Erythroblast (primary cell): ENCODE results near the gene PCNX1.
A peak's percentile ranks its signal among the peaks of the same experiment; 100 is the strongest.

ENCODE experiments used
- DNase-seq, 2 experiments: peaks; one replicate each; lab custom pipeline; 2025; lab: John Stamatoyannopoulos, UW
- GATA1 ChIP-seq: IDR thresholded peaks from 2 replicates; pipeline ENCODE4 v1.6.1; 2011; ENCODE audit warnings: low read depth, mild to moderate bottlenecking, control low read depth, low read length, moderate library complexity
- POLR2A ChIP-seq: IDR thresholded peaks from 2 replicates; pipeline ENCODE4 v1.6.1; 2011; ENCODE audit warnings: mild to moderate bottlenecking, low read length

Gene PCNX1

DNA sequence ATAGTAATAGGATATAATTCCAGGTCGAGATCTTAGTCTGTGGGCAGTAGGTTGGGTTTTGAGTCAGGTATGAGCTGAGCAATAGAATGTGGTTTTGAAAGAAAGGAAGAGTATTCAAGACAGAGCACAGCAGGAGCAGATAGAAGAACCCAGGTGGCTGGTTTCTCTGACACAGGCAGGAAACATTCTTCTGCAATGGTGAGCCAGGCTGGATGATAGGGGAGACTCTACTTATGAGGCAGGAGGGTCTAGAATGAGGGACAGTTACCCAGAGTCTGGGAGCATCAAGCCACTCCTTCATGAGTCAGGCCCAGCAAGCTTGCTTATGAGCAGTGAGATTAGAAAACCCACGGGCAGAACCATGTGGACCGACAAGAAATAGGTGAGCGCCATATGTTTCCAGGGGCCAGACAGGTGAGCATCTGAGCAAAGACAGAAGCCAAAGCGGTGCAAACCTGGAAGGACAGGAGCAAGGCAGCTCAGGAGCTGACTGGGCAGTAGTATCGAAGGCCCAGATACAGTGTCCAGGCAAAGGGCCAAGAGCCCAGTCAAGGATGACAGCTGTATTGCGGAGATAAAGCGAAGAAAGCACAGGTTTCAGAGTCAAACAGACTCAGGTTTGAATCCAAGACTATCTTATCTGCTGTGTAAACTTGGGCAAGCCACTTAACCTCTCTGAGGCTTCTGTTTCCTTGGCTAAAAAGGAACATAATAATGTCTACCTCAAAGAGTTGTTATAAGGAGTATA, 22.5 kb upstream of the PCNX1 start:
- TF ChIP-seq GATA1 (no peak), POLR2A (no peak)

DNA sequence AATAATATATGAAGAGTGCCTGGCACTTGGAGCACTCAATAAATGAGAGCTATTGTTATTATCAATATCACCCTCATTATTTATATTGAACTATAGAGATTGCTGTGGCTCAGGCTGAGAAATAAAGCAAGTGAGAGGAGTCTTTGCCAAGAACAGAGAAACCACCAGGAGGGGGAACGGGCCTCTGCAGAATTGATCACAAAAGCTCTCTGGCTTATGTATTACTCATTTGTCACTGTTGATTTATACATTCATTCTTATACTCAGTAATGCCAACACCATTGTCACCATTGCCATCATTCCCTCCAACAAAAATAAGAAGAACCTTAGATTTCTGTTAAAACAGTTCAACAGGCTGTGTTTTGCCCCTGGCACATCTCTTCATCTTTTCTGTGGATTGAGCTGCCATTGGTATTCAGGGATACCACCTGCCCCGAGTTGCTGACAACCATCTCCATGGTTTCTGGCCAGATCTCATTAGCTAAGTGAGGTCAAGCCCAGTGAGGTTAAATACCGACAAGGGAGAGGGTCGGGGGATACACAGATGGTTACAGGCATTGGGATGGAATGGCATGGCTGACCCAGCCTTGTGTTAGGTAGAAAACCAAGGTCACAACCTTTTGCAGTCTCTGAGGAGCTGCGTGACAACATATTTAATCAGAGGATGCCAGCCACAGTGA, 21.8 kb upstream of the PCNX1 start:
- DNase-seq = no peak
- TF ChIP-seq GATA1 = no peak
- TF ChIP-seq POLR2A = no peak

More for the DNA sequence above, 22.5 kb upstream of the PCNX1 start:
- peak; percentile 21 to 61 for DNase-seq

DNA sequence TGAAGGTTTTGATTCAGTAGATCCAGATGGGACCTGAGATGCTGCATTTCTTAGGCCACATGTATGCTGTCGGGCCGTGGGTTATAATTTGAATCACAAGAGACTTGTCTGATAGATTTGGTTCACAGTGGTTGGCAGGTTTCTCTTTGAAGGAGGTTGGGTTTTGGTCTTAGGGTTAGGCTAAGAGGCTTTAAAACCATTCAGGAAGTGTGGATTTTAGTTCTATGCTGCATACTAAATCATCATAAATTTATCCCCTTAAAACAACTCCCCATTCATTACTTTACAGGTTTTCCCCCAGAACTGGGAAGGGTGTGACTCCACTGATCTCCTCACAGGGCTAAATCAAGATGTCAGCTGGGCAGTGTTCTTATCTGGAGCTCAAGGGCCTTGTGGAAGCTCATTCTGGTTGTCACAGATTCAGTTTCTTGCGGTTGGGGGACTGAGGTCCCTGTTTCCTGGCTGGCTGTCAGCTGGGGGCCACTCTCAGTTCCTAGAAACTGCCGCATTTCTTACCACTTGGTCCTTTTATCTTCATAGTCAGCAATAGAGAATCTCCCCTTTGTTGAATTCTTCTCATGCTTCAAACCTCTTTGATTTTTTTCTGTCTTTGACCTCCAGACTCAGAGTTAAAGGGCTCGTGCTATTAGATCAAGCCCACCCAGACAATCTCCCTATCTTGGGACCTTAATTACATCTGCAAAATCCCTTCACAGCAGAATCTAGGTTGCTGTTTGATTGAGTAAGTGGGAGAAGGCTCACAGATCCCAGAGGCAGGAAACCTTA, 20.6 kb upstream of the PCNX1 start:
- no peak for TF ChIP-seq GATA1
- no peak for TF ChIP-seq POLR2A
- DNase-seq = peak; percentile 43 to 84

GRCh38 chr14:70887207-70887681, 20.0 kb upstream of the PCNX1 start:
- no peak for DNase-seq
- TF ChIP-seq GATA1 (no peak), POLR2A (no peak)

GRCh38 chr14:70887737-70888499, 19.3 kb upstream of the PCNX1 start:
- TF ChIP-seq POLR2A (no peak), GATA1 (no peak)
- no peak for DNase-seq

DNA sequence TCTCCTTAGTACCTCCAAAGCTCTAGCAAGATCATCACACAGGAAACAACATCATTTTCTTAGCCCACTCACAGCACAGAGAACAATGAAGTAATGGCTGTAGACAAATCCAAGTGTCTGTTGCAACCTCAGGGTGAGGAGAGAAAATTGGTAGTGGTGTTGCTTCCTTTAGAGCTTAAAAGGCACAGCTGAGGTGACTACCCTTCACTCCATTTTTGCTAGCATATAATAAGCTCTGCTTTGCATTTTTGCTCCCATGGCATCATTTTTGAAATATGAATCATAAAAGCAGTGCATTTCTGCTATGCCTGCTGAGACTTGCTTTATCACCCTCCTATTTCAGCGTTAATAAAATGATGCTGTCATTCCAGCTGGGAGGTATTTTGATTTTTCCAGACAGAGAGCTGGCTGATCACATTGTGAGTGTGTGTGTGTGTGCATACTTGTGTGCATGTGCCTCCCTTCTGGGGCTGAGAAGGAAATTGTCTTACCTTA, 18.5 kb upstream of the PCNX1 start:
- no peak for TF ChIP-seq POLR2A
- no peak for TF ChIP-seq GATA1
- no peak for DNase-seq

DNA sequence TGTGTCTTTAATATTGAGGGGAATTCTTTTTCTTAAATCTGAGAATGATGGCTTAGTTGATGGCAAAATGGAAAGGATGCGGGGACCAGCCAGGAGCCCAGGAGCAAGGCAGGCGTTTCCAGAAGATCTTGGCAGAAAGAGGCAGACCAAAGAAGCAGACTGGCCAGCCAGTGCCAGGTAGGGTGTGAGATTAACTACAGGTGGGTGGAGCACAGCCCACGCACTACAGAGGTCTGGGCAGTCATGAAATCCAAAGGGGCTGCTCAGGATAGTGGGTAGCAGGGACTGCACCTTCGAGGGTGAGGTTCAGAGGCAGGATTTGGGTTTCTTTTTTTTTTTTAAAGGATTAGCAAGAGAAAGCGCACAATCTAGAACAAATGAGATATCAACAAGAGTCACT, 17.7 kb upstream of the PCNX1 start:
- TF ChIP-seq GATA1 (no peak), POLR2A (no peak)

DNA sequence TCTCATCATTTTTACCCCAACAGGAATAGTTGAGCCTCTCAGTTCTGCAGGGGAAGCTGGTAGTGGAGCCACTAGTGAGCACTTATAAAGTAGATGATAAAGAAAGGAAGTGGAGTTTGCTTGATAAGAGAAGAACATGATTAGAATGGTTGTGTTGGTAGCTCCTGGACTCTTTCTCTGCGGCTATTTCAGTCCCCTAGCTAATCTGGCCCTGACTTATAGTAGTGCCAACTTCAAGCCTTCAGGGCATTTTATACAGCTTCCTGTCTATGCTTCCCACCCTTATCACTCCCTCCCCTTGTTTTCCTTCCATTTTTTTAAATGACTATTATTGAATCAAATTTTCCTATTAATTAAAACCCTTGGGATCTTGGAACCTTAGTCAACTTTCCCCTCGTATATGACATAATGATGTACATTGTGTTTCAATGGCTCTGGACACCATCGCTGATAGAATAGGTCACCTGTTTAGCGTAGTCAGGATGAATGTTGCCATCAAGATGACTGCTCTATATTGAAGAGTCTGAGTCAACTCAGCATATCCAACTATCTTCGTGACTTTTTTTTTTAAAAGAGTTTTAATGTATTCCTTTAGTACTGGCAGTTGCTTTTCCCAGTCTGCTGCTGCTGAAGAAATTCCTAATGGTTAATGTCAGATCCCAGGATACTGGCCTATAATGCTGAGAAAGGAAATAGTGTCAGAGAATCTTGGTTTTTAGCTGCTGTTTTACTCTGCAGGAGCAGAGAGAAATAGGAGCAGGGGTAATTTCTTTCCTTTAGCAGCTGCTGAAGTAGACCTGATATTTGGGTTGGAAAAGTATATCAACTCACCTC, 16.2 kb upstream of the PCNX1 start:
- TF ChIP-seq POLR2A (no peak), GATA1 (no peak)
- DNase-seq = no peak

More for the DNA sequence above, 17.7 kb upstream of the PCNX1 start:
- no peak for DNase-seq

- DNase-seq = no peak
- no peak for TF ChIP-seq GATA1
- TF ChIP-seq POLR2A = no peak
Measured at GRCh38 chr14:70891737-70892136, 15.5 kb upstream of the PCNX1 start.

- TF ChIP-seq GATA1 (no peak), POLR2A (no peak)
- DNase-seq = no peak
Measured at GRCh38 chr14:70893062-70893845, 14.0 kb upstream of the PCNX1 start.

DNA sequence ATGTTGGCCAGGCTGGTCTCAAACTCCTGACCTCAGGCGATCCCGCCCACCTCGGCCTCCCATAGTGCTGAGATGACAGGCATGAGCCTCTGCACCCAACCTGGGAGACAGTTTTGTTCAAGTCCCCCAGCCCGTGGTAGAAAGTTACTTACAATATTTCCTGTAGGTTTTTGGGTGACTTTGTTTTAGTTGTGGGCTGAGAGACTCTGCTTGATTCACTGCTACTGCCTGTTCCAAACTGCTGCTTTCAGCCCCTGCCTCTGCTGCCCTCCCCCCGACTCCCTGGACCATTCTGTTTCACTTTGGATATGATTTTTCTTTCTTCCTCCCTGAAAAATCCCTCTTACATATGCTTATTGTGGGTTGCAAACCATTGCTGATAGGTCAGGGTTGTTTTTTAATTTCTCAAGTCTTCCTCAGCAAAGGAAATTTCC, 13.4 kb upstream of the PCNX1 start:
- DNase-seq = no peak
- TF ChIP-seq GATA1 (no peak), POLR2A (no peak)
